K562 (cell line): ENCODE results near the gene NACC1. TPM values are rescaled to one million over a fixed set of nuclear protein-coding genes. Genes with fewer than 3 reads are reported as not detected.
A peak's percentile ranks its signal among the peaks of the same experiment; 100 is the strongest.

ENCODE experiments used
- GABPA ChIP-seq: fragments of 200-800 bp; sonication (Bioruptor generic); conservative IDR thresholded peaks from 2 replicates; pipeline ENCODE4 v1.6.1; 2016; ENCODE audit warnings: low read depth, missing genetic modification characterization, missing compliant biosample characterization
- GABPB1 ChIP-seq: sonication (generic); formaldehyde crosslinking; IDR thresholded peaks from 2 replicates; pipeline ENCODE4 v1.8.0; 2022; ENCODE audit warnings: mild to moderate bottlenecking, missing genetic modification reagents
- HEY1 ChIP-seq: fragments of 250-450 bp; sonication (Bioruptor Pico); IDR thresholded peaks from 2 replicates; pipeline ENCODE4 v1.5.0; 2020; ENCODE audit warnings: mild to moderate bottlenecking, moderate library complexity, borderline replicate concordance
- HMBOX1 ChIP-seq: sonication (generic); IDR thresholded peaks from 2 replicates; pipeline ENCODE4 v1.6.1; 2016
- RB1 ChIP-seq: fragments of 450-650 bp; IDR thresholded peaks from 2 replicates; pipeline ENCODE4 v1.6.1; 2017; ENCODE audit warnings: low read depth, mild to moderate bottlenecking
- THRB ChIP-seq: fragments of 450-650 bp; formaldehyde crosslinking; conservative IDR thresholded peaks from 2 replicates; pipeline ENCODE4 v1.4.0; 2022; ENCODE audit warnings: mild to moderate bottlenecking, missing genetic modification characterization
- ZNF589 ChIP-seq: fragments of 200-800 bp; sonication (Bioruptor generic); IDR thresholded peaks from 2 replicates; pipeline ENCODE4 v1.6.1; 2016; ENCODE audit warnings: low read depth, missing genetic modification characterization, missing compliant biosample characterization
- polyA plus RNA-seq, 8 experiments: library from polyadenylated mRNA; depleted of rRNA in 4 of 8; stranded (reverse) in 5 of 8; unstranded in 3 of 8; fragments of >200 nt; fragmentation: Nextera tagmentation in 2 of 8; fragmentation: Illumina TruSeq in 1 of 8; extraction: Ambion mirVana in 2 of 8; extraction: Trizol in 1 of 8; gene quantifications; 2 replicates each; pipeline versions ENCODE4 v1.2.1 to v1.2.3, GENCODE V29; 2011 to 2014; ENCODE audit warnings: inconsistent platforms in 1 of 8, missing spikeins in 1 of 8
- total RNA-seq, 7 experiments: library from RNA; depleted of rRNA in 6 of 7; stranded (reverse); fragments of >200 nt in 6 of 7; fragmentation: Illumina TruSeq in 2 of 7; extraction: Trizol in 2 of 7; gene quantifications; 2 replicates each; pipeline versions ENCODE4 v1.2.1 to v1.2.3, GENCODE V29; 2011 to 2021; ENCODE audit warnings: low replicate concordance in 1 of 7
- TF ChIP-seq, protein P1 (sequence below): fragments of 450-650 bp; IDR thresholded peaks from 2 replicates; pipeline ENCODE4 v1.6.1; 2016; ENCODE audit warnings: mild to moderate bottlenecking, moderate library complexity
- TF ChIP-seq, protein P2 (sequence below): fragments of 450-650 bp; IDR thresholded peaks from 2 replicates; pipeline ENCODE4 v1.6.1; 2014; ENCODE audit warnings: low read depth, mild to moderate bottlenecking, moderate library complexity, borderline replicate concordance

NACC1 gene
- total and polyA plus RNA-seq, 9 of the 15 experiments (the other 6 are each of a cell fraction or from before 2014, with no cell fraction given), result 0.04 to 96.6 (median 25.8) TPM

DNA sequence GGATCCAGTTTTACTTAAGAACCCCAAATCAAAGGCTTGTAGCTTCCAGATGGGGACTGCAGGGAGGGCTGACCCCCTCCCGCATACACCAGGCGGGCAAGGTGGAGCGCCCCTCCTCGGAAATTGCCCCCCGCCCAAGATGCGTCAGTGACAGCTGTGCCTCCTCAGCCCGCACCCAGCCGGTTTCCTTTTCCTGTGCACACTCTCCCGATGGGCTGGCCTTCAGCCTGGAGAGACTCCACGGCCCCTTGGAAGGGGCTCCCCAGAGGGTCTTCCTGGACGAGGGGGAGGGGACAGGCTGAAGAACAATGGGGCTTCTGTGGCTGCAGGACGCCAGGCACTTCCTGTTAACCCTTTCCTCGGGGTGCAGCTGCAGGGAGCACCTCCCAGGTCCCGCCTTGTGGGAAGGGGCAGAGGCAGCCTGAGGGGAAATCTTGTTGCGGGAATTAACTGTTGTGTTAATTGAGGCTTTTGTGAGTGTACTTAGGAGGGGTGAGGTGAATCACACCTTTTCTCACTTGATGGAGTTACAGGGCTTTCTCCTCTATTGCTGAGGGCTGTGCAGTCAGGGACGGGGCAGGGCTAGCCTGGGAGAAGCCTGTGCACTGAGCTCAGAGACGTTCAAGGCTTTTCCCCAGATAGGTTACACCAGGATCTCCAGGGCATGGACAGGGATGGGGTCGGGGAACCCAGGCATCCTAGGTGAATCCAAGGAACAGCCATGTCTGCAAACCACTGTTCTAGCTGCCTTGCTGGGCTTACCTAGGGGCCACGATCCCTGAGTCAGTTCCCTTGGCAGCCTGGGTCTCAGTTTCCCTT lies 46.5 kb downstream of the NACC1 start (continued):
- TF ChIP-seq, protein P1, sequence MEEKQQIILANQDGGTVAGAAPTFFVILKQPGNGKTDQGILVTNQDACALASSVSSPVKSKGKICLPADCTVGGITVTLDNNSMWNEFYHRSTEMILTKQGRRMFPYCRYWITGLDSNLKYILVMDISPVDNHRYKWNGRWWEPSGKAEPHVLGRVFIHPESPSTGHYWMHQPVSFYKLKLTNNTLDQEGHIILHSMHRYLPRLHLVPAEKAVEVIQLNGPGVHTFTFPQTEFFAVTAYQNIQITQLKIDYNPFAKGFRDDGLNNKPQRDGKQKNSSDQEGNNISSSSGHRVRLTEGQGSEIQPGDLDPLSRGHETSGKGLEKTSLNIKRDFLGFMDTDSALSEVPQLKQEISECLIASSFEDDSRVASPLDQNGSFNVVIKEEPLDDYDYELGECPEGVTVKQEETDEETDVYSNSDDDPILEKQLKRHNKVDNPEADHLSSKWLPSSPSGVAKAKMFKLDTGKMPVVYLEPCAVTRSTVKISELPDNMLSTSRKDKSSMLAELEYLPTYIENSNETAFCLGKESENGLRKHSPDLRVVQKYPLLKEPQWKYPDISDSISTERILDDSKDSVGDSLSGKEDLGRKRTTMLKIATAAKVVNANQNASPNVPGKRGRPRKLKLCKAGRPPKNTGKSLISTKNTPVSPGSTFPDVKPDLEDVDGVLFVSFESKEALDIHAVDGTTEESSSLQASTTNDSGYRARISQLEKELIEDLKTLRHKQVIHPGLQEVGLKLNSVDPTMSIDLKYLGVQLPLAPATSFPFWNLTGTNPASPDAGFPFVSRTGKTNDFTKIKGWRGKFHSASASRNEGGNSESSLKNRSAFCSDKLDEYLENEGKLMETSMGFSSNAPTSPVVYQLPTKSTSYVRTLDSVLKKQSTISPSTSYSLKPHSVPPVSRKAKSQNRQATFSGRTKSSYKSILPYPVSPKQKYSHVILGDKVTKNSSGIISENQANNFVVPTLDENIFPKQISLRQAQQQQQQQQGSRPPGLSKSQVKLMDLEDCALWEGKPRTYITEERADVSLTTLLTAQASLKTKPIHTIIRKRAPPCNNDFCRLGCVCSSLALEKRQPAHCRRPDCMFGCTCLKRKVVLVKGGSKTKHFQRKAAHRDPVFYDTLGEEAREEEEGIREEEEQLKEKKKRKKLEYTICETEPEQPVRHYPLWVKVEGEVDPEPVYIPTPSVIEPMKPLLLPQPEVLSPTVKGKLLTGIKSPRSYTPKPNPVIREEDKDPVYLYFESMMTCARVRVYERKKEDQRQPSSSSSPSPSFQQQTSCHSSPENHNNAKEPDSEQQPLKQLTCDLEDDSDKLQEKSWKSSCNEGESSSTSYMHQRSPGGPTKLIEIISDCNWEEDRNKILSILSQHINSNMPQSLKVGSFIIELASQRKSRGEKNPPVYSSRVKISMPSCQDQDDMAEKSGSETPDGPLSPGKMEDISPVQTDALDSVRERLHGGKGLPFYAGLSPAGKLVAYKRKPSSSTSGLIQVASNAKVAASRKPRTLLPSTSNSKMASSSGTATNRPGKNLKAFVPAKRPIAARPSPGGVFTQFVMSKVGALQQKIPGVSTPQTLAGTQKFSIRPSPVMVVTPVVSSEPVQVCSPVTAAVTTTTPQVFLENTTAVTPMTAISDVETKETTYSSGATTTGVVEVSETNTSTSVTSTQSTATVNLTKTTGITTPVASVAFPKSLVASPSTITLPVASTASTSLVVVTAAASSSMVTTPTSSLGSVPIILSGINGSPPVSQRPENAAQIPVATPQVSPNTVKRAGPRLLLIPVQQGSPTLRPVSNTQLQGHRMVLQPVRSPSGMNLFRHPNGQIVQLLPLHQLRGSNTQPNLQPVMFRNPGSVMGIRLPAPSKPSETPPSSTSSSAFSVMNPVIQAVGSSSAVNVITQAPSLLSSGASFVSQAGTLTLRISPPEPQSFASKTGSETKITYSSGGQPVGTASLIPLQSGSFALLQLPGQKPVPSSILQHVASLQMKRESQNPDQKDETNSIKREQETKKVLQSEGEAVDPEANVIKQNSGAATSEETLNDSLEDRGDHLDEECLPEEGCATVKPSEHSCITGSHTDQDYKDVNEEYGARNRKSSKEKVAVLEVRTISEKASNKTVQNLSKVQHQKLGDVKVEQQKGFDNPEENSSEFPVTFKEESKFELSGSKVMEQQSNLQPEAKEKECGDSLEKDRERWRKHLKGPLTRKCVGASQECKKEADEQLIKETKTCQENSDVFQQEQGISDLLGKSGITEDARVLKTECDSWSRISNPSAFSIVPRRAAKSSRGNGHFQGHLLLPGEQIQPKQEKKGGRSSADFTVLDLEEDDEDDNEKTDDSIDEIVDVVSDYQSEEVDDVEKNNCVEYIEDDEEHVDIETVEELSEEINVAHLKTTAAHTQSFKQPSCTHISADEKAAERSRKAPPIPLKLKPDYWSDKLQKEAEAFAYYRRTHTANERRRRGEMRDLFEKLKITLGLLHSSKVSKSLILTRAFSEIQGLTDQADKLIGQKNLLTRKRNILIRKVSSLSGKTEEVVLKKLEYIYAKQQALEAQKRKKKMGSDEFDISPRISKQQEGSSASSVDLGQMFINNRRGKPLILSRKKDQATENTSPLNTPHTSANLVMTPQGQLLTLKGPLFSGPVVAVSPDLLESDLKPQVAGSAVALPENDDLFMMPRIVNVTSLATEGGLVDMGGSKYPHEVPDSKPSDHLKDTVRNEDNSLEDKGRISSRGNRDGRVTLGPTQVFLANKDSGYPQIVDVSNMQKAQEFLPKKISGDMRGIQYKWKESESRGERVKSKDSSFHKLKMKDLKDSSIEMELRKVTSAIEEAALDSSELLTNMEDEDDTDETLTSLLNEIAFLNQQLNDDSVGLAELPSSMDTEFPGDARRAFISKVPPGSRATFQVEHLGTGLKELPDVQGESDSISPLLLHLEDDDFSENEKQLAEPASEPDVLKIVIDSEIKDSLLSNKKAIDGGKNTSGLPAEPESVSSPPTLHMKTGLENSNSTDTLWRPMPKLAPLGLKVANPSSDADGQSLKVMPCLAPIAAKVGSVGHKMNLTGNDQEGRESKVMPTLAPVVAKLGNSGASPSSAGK, result no peak
- TF ChIP-seq HEY1, result no peak
- no peak for TF ChIP-seq THRB (CRISPR knock-in tag)
- TF ChIP-seq, protein P2, sequence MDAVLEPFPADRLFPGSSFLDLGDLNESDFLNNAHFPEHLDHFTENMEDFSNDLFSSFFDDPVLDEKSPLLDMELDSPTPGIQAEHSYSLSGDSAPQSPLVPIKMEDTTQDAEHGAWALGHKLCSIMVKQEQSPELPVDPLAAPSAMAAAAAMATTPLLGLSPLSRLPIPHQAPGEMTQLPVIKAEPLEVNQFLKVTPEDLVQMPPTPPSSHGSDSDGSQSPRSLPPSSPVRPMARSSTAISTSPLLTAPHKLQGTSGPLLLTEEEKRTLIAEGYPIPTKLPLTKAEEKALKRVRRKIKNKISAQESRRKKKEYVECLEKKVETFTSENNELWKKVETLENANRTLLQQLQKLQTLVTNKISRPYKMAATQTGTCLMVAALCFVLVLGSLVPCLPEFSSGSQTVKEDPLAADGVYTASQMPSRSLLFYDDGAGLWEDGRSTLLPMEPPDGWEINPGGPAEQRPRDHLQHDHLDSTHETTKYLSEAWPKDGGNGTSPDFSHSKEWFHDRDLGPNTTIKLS, result no peak; the same call in 1 of the 2 replicates
- TF ChIP-seq HMBOX1, result no peak
- peak; percentile 78 for TF ChIP-seq GABPB1 (CRISPR knock-in tag)
- TF ChIP-seq GABPA (tag), result peak; percentile 78
- peak; percentile 72; the same call in 1 of the 2 replicates for TF ChIP-seq ZNF589
- TF ChIP-seq RB1, result 0 out of 2 replicates have a peak, but pooled peaks have one; percentile 65
